ENCODE results near the gene HTT. TPM values are rescaled to one million over a fixed set of nuclear protein-coding genes. Genes with fewer than 3 reads are reported as not detected.

Gene HTT
- total and polyA plus RNA-seq, 4 donors = 8.6 to 39.8 (median 16.4) TPM

DNA sequence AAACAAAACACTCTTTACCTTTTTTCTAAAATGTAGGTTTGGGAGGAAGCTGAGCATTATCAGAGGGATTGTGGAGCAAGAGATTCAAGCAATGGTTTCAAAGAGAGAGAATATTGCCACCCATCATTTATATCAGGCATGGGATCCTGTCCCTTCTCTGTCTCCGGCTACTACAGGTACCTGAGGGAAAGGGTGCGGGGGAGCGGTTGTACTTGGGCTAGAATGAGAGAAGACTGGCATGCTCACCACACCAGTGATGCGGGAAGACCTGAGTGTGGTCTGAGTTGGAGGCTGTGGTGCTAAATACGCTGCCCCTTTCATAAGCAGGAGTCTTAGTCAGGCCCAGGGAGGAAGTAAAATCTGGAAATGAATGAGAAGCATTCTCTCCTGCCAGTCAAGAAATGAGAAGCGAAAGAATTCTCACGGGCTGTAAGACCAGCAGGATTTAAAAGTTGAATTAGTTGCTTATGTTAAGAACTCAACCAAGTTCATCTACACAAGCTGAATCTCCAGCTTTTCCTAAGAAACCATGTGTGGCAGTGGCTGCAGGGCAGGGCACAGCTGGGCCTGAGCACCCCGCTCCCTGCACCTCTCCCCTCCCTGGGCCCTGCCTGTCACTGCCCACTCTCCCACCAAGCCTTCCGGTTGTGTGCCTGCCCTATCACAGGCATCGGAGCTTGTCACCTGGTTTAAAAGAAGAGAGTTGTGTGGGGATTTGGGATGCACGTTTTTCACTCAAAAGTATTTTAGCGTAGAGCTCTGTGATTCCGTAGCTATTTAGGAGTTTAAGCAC is 149.7 kb downstream of the HTT start (continued):
- TF ChIP-seq, protein P1, sequence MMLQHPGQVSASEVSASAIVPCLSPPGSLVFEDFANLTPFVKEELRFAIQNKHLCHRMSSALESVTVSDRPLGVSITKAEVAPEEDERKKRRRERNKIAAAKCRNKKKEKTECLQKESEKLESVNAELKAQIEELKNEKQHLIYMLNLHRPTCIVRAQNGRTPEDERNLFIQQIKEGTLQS (IDR thresholded peaks at IDR 0.05) = no peak

DNA sequence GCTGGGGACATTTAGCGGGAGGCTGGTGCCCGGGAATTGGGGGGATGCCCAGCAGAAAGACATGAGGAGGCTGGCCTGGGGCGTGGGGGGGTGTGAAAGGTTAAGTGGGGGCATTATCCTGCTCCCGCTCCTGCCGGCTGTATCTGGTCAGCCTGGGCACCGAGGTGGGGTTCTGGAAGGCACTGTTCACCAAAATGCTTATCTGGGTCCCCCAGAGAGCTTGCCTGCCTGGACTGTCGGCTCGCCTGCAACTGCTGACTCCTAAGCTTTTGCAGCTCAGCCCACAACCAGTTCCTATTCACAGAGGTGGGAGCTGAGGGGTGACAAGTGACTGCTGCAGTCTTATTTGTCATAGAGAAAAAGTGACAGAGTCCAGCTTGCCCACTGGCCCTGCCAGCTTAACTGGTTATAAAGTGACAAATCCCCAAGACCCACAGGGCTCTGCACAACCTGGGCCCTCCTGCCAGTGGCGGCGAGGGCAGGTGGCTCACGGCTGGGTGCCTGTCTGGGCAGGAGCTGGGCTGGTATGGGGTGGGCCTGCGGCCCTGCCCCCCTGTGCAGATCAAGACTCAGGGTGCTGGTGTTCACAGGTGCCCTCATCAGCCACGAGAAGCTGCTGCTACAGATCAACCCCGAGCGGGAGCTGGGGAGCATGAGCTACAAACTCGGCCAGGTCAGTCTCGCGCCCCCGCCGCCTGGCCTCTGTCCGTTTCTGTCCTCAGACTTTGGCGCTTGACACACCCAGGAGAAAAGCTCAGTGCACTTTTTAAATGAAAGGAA is 150.8 kb downstream of the HTT start:
- Histone ChIP-seq H3K4me3 (ENCODE audit: low read depth in 1 of 3, low read length in 3 of 3) (no peak overlapping the region), H3K9ac (ENCODE audit: low read depth in 1 of 2, low read length in 2 of 2) (no peak overlapping the region)

More for the DNA sequence above, 150.8 kb downstream of the HTT start:
- no peak for DNase-seq (ENCODE audit: low spot score)
- Histone ChIP-seq H3K27me3 (ENCODE audit: control insufficient read depth in 4 of 4, insufficient read depth in 4 of 4, low read length in 3 of 4) (no peaks in the 10 kb centered on the region), H3K9me3 (ENCODE audit: control insufficient read depth in 4 of 4, low read length in 3 of 4) (no peaks in the 10 kb centered on the region), H3K4me1 (ENCODE audit: control insufficient read depth in 4 of 4, insufficient read depth in 4 of 4, low read length in 3 of 4) (peaks cover 0 to 3% (median 0%) of the 10 kb centered on the region in 4 donors), H3K27ac (ENCODE audit: low read depth in 1 of 2, low read length in 2 of 2) (no peak overlapping the region), H3K36me3 (ENCODE audit: control insufficient read depth in 4 of 4, insufficient read depth in 3 of 4, low read depth in 1 of 4, low read length in 3 of 4) (peaks cover 18 to 66% (median 49%) of the 10 kb centered on the region in 4 donors)
- WGBS = 92% methylated on average over 22 of the region's 22 CpGs
- no peak for TF ChIP-seq FOXA2 (IDR thresholded peaks at IDR 0.05)
- TF ChIP-seq EGR1 (IDR thresholded peaks at IDR 0.05; ENCODE audit: low read depth in 2 of 2) = no peak
- TF ChIP-seq GABPA (IDR thresholded peaks at IDR 0.05 in 1 of 2, conservative IDR thresholded peaks at IDR 0.05 in 1 of 2) = no peak
- TF ChIP-seq, protein P2, sequence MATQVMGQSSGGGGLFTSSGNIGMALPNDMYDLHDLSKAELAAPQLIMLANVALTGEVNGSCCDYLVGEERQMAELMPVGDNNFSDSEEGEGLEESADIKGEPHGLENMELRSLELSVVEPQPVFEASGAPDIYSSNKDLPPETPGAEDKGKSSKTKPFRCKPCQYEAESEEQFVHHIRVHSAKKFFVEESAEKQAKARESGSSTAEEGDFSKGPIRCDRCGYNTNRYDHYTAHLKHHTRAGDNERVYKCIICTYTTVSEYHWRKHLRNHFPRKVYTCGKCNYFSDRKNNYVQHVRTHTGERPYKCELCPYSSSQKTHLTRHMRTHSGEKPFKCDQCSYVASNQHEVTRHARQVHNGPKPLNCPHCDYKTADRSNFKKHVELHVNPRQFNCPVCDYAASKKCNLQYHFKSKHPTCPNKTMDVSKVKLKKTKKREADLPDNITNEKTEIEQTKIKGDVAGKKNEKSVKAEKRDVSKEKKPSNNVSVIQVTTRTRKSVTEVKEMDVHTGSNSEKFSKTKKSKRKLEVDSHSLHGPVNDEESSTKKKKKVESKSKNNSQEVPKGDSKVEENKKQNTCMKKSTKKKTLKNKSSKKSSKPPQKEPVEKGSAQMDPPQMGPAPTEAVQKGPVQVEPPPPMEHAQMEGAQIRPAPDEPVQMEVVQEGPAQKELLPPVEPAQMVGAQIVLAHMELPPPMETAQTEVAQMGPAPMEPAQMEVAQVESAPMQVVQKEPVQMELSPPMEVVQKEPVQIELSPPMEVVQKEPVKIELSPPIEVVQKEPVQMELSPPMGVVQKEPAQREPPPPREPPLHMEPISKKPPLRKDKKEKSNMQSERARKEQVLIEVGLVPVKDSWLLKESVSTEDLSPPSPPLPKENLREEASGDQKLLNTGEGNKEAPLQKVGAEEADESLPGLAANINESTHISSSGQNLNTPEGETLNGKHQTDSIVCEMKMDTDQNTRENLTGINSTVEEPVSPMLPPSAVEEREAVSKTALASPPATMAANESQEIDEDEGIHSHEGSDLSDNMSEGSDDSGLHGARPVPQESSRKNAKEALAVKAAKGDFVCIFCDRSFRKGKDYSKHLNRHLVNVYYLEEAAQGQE (IDR thresholded peaks at IDR 0.05) = no peak
- TF ChIP-seq, protein P3, sequence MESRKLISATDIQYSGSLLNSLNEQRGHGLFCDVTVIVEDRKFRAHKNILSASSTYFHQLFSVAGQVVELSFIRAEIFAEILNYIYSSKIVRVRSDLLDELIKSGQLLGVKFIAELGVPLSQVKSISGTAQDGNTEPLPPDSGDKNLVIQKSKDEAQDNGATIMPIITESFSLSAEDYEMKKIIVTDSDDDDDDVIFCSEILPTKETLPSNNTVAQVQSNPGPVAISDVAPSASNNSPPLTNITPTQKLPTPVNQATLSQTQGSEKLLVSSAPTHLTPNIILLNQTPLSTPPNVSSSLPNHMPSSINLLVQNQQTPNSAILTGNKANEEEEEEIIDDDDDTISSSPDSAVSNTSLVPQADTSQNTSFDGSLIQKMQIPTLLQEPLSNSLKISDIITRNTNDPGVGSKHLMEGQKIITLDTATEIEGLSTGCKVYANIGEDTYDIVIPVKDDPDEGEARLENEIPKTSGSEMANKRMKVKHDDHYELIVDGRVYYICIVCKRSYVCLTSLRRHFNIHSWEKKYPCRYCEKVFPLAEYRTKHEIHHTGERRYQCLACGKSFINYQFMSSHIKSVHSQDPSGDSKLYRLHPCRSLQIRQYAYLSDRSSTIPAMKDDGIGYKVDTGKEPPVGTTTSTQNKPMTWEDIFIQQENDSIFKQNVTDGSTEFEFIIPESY (IDR thresholded peaks at IDR 0.05) = no peak
- TF ChIP-seq, protein P1 (IDR thresholded peaks at IDR 0.05) = no peak
- TF ChIP-seq HNF4G (IDR thresholded peaks at IDR 0.05) = no peak
- TF ChIP-seq NR2F2 (IDR thresholded peaks at IDR 0.05) = no peak
- TF ChIP-seq, protein P4, sequence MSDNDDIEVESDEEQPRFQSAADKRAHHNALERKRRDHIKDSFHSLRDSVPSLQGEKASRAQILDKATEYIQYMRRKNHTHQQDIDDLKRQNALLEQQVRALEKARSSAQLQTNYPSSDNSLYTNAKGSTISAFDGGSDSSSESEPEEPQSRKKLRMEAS (IDR thresholded peaks at IDR 0.05) = no peak
- TF ChIP-seq, protein P5, sequence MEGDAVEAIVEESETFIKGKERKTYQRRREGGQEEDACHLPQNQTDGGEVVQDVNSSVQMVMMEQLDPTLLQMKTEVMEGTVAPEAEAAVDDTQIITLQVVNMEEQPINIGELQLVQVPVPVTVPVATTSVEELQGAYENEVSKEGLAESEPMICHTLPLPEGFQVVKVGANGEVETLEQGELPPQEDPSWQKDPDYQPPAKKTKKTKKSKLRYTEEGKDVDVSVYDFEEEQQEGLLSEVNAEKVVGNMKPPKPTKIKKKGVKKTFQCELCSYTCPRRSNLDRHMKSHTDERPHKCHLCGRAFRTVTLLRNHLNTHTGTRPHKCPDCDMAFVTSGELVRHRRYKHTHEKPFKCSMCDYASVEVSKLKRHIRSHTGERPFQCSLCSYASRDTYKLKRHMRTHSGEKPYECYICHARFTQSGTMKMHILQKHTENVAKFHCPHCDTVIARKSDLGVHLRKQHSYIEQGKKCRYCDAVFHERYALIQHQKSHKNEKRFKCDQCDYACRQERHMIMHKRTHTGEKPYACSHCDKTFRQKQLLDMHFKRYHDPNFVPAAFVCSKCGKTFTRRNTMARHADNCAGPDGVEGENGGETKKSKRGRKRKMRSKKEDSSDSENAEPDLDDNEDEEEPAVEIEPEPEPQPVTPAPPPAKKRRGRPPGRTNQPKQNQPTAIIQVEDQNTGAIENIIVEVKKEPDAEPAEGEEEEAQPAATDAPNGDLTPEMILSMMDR (IDR thresholded peaks at IDR 0.05; ENCODE audit: low read depth, low read length, missing input control) = no peak
- no peak for TF ChIP-seq RXRA (IDR thresholded peaks at IDR 0.05)
